Measurements from ENCODE around the gene DVL3. TPM values are rescaled to one million over a fixed set of nuclear protein-coding genes. Genes with fewer than 3 reads are reported as not detected.

The DVL3 gene
- total RNA-seq, 1 experiment from 2014 or later = 76.2 TPM

DNA sequence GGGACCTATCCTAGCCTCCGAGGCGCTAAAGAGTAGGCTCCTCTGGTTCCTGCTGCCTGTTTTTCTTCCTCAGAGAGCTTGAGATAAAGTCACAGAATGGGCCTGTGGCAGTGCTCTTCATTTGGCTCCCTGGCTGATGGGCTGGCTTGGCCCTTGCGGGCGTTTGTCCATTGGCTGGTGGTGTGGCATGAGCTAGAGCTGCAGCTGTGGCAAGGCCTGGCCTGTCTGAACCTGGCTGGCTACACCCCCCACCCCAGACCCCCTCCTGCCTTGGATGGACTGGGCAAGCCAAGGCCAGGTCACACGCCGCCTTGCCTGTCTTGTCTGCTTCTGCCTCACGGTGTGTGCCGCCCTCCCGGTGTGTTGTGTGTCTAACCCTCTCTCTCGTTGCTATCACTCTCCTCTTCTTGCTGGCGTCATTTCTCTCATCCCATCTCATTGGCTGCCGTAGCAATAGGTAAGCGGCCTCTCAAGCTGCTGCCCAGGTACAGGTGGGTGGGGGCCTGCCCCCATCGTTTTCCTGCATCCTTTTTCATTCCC lies 22.7 kb downstream of the DVL3 start:
- ATAC-seq (no peak), DNase-seq (ENCODE audit: low spot score) (no peak)
- ChIA-PET POLR2A (no interaction called here), CTCF (interaction anchor here (1.6 kb wide), 1 partner anchor 273 kb away, joined by 9 read pairs; no protein-coding TSS in a partner anchor)
- peak overlapping the region; percentile 86; the same call in 1 of the 2 replicates for H3K27ac Mint-ChIP-seq
- H3K4me1 Mint-ChIP-seq = peaks cover 28% of the 10 kb centered on the region
- no peaks in the 10 kb centered on the region for H3K9me3 Mint-ChIP-seq
- H3K4me3 Mint-ChIP-seq = peak overlapping the region; percentile 97; the same call in 1 of the 2 replicates
- H3K36me3 Mint-ChIP-seq = peaks cover 50% of the 10 kb centered on the region
- no peaks in the 10 kb centered on the region for H3K27me3 Mint-ChIP-seq (ENCODE audit: low read depth)
- TF ChIP-seq, protein P1, sequence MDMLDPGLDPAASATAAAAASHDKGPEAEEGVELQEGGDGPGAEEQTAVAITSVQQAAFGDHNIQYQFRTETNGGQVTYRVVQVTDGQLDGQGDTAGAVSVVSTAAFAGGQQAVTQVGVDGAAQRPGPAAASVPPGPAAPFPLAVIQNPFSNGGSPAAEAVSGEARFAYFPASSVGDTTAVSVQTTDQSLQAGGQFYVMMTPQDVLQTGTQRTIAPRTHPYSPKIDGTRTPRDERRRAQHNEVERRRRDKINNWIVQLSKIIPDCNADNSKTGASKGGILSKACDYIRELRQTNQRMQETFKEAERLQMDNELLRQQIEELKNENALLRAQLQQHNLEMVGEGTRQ (CRISPR knock-in tag; IDR thresholded peaks at IDR 0.05) = no peak
- TF ChIP-seq, protein P2, sequence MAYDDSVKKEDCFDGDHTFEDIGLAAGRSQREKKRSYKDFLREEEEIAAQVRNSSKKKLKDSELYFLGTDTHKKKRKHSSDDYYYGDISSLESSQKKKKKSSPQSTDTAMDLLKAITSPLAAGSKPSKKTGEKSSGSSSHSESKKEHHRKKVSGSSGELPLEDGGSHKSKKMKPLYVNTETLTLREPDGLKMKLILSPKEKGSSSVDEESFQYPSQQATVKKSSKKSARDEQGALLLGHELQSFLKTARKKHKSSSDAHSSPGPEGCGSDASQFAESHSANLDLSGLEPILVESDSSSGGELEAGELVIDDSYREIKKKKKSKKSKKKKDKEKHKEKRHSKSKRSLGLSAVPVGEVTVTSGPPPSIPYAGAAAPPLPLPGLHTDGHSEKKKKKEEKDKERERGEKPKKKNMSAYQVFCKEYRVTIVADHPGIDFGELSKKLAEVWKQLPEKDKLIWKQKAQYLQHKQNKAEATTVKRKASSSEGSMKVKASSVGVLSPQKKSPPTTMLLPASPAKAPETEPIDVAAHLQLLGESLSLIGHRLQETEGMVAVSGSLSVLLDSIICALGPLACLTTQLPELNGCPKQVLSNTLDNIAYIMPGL (CRISPR knock-in tag; IDR thresholded peaks at IDR 0.05) = no peak
- TF ChIP-seq SMAD3 (CRISPR knock-in tag; IDR thresholded peaks at IDR 0.05; ENCODE audit: borderline replicate concordance) (no peak), CREB1 (CRISPR knock-in tag; IDR thresholded peaks at IDR 0.05) (no peak), NR1H2 (CRISPR knock-in tag; IDR thresholded peaks at IDR 0.05) (no peak), ZNF317 (CRISPR knock-in tag; IDR thresholded peaks at IDR 0.05; ENCODE audit: borderline replicate concordance, low read depth) (no peak), SOX15 (CRISPR knock-in tag; IDR thresholded peaks at IDR 0.05) (no peak), ETV6 (CRISPR knock-in tag; IDR thresholded peaks at IDR 0.05) (no peak), MLX (CRISPR knock-in tag; IDR thresholded peaks at IDR 0.05) (no peak), ATF6 (CRISPR knock-in tag; IDR thresholded peaks at IDR 0.05) (no peak), E2F4 (CRISPR knock-in tag; IDR thresholded peaks at IDR 0.05; ENCODE audit: borderline replicate concordance, low read depth) (no peak), ZSCAN18 (CRISPR knock-in tag; IDR thresholded peaks at IDR 0.05) (no peak)
- TF ChIP-seq, protein P3, sequence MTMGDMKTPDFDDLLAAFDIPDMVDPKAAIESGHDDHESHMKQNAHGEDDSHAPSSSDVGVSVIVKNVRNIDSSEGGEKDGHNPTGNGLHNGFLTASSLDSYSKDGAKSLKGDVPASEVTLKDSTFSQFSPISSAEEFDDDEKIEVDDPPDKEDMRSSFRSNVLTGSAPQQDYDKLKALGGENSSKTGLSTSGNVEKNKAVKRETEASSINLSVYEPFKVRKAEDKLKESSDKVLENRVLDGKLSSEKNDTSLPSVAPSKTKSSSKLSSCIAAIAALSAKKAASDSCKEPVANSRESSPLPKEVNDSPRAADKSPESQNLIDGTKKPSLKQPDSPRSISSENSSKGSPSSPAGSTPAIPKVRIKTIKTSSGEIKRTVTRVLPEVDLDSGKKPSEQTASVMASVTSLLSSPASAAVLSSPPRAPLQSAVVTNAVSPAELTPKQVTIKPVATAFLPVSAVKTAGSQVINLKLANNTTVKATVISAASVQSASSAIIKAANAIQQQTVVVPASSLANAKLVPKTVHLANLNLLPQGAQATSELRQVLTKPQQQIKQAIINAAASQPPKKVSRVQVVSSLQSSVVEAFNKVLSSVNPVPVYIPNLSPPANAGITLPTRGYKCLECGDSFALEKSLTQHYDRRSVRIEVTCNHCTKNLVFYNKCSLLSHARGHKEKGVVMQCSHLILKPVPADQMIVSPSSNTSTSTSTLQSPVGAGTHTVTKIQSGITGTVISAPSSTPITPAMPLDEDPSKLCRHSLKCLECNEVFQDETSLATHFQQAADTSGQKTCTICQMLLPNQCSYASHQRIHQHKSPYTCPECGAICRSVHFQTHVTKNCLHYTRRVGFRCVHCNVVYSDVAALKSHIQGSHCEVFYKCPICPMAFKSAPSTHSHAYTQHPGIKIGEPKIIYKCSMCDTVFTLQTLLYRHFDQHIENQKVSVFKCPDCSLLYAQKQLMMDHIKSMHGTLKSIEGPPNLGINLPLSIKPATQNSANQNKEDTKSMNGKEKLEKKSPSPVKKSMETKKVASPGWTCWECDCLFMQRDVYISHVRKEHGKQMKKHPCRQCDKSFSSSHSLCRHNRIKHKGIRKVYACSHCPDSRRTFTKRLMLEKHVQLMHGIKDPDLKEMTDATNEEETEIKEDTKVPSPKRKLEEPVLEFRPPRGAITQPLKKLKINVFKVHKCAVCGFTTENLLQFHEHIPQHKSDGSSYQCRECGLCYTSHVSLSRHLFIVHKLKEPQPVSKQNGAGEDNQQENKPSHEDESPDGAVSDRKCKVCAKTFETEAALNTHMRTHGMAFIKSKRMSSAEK (CRISPR knock-in tag; IDR thresholded peaks at IDR 0.05; ENCODE audit: borderline replicate concordance) = no peak
- TF ChIP-seq, protein P4, sequence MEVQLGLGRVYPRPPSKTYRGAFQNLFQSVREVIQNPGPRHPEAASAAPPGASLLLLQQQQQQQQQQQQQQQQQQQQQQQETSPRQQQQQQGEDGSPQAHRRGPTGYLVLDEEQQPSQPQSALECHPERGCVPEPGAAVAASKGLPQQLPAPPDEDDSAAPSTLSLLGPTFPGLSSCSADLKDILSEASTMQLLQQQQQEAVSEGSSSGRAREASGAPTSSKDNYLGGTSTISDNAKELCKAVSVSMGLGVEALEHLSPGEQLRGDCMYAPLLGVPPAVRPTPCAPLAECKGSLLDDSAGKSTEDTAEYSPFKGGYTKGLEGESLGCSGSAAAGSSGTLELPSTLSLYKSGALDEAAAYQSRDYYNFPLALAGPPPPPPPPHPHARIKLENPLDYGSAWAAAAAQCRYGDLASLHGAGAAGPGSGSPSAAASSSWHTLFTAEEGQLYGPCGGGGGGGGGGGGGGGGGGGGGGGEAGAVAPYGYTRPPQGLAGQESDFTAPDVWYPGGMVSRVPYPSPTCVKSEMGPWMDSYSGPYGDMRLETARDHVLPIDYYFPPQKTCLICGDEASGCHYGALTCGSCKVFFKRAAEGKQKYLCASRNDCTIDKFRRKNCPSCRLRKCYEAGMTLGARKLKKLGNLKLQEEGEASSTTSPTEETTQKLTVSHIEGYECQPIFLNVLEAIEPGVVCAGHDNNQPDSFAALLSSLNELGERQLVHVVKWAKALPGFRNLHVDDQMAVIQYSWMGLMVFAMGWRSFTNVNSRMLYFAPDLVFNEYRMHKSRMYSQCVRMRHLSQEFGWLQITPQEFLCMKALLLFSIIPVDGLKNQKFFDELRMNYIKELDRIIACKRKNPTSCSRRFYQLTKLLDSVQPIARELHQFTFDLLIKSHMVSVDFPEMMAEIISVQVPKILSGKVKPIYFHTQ (CRISPR knock-in tag; IDR thresholded peaks at IDR 0.05) = no peak
- TF ChIP-seq, protein P5, sequence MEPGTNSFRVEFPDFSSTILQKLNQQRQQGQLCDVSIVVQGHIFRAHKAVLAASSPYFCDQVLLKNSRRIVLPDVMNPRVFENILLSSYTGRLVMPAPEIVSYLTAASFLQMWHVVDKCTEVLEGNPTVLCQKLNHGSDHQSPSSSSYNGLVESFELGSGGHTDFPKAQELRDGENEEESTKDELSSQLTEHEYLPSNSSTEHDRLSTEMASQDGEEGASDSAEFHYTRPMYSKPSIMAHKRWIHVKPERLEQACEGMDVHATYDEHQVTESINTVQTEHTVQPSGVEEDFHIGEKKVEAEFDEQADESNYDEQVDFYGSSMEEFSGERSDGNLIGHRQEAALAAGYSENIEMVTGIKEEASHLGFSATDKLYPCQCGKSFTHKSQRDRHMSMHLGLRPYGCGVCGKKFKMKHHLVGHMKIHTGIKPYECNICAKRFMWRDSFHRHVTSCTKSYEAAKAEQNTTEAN (CRISPR knock-in tag; IDR thresholded peaks at IDR 0.05) = no peak
- TF ChIP-seq, protein P6, sequence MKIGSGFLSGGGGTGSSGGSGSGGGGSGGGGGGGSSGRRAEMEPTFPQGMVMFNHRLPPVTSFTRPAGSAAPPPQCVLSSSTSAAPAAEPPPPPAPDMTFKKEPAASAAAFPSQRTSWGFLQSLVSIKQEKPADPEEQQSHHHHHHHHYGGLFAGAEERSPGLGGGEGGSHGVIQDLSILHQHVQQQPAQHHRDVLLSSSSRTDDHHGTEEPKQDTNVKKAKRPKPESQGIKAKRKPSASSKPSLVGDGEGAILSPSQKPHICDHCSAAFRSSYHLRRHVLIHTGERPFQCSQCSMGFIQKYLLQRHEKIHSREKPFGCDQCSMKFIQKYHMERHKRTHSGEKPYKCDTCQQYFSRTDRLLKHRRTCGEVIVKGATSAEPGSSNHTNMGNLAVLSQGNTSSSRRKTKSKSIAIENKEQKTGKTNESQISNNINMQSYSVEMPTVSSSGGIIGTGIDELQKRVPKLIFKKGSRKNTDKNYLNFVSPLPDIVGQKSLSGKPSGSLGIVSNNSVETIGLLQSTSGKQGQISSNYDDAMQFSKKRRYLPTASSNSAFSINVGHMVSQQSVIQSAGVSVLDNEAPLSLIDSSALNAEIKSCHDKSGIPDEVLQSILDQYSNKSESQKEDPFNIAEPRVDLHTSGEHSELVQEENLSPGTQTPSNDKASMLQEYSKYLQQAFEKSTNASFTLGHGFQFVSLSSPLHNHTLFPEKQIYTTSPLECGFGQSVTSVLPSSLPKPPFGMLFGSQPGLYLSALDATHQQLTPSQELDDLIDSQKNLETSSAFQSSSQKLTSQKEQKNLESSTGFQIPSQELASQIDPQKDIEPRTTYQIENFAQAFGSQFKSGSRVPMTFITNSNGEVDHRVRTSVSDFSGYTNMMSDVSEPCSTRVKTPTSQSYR (CRISPR knock-in tag; IDR thresholded peaks at IDR 0.05) = no peak

Data from WTC11 (cell line).